ENCODE results near the gene VWCE.

The VWCE gene, protein sequence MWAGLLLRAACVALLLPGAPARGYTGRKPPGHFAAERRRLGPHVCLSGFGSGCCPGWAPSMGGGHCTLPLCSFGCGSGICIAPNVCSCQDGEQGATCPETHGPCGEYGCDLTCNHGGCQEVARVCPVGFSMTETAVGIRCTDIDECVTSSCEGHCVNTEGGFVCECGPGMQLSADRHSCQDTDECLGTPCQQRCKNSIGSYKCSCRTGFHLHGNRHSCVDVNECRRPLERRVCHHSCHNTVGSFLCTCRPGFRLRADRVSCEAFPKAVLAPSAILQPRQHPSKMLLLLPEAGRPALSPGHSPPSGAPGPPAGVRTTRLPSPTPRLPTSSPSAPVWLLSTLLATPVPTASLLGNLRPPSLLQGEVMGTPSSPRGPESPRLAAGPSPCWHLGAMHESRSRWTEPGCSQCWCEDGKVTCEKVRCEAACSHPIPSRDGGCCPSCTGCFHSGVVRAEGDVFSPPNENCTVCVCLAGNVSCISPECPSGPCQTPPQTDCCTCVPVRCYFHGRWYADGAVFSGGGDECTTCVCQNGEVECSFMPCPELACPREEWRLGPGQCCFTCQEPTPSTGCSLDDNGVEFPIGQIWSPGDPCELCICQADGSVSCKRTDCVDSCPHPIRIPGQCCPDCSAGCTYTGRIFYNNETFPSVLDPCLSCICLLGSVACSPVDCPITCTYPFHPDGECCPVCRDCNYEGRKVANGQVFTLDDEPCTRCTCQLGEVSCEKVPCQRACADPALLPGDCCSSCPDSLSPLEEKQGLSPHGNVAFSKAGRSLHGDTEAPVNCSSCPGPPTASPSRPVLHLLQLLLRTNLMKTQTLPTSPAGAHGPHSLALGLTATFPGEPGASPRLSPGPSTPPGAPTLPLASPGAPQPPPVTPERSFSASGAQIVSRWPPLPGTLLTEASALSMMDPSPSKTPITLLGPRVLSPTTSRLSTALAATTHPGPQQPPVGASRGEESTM

DNA sequence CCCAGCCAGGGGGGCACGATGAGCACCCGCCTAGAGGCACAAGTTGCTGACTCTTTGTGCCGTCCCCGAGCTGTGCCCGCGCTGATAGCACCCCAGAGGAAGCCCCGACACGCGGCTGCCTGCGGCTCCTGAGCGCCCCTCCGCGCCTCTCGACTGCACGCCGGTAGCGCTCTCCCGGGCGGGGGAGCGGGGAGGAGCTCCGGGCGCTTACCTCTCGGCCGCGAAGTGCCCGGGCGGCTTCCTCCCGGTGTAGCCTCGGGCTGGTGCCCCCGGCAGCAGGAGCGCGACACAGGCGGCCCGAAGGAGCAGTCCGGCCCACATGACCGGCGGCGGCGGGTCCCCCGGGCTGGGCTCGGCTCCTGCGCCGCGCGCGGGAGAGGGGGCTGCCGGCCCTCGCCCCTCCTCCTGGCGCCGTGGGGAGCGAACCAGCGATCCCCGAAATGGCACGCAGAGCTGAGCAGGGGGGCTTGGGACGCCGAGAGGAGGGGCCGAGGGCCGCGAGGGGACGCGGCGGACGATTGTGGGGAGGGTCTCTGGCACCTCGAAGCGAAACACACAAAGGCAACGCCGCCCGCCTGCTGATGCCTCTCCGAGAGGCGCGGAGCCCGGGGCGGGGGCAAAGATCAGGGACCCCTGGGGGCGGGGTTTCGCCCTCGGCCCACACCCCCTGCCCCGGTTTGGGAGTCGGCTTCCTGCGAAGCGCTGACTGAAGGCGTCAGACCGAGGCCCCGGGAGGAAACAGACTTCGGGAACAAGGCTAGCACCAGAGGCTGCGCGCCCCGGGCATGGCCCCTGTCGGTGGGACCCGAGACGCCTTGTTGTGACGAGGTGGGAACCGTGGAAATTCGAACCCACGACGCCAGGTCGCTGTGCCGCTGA is at the start of gene VWCE:
TSS of gene VWCE (minus strand) at position 600 of the 879 bp plus-strand sequence. CDS start at position 321, 279 bp downstream.
- Histone ChIP-seq H3K9ac (ENCODE audit: low read depth, low read length) (peak within 1 kb of the TSS; percentile 89), H3K36me3 (ENCODE audit: control insufficient read depth, insufficient read depth, low read length) (peaks cover 32% of the 10 kb centered on the region), H3K27ac (ENCODE audit: low read depth, low read length) (peak within 1 kb of the TSS; percentile 55), H3K4me1 (ENCODE audit: control insufficient read depth, insufficient read depth, low read length) (peaks cover 17% of the 10 kb centered on the region; the same call in 1 of the 2 replicates), H3K27me3 (ENCODE audit: control insufficient read depth, insufficient read depth, low read length) (peaks cover 11% of the 10 kb centered on the region), H3K9me3 (ENCODE audit: control insufficient read depth, insufficient read depth, low read length) (no peaks in the 10 kb centered on the region), H3K4me3 (ENCODE audit: low read depth, low read length) (peak within 1 kb of the TSS; percentile 91)

GRCh38 chr11:61343792-61344745 is 49.0 kb upstream of the VWCE start:
- H3K4me3 ChIP-seq (ENCODE audit: low read depth, low read length): no peak overlapping the region
- no peaks in the 10 kb centered on the region for H3K4me1 ChIP-seq (ENCODE audit: control insufficient read depth, insufficient read depth, low read length)
- H3K27me3 ChIP-seq (ENCODE audit: control insufficient read depth, insufficient read depth, low read length): no peaks in the 10 kb centered on the region
- H3K36me3 ChIP-seq (ENCODE audit: control insufficient read depth, insufficient read depth, low read length): peaks cover 18% of the 10 kb centered on the region
- H3K9me3 ChIP-seq (ENCODE audit: control insufficient read depth, insufficient read depth, low read length): no peaks in the 10 kb centered on the region
- no peak overlapping the region for H3K27ac ChIP-seq (ENCODE audit: low read depth, low read length)
- H3K9ac ChIP-seq (ENCODE audit: low read depth, low read length): no peak overlapping the region

DNA sequence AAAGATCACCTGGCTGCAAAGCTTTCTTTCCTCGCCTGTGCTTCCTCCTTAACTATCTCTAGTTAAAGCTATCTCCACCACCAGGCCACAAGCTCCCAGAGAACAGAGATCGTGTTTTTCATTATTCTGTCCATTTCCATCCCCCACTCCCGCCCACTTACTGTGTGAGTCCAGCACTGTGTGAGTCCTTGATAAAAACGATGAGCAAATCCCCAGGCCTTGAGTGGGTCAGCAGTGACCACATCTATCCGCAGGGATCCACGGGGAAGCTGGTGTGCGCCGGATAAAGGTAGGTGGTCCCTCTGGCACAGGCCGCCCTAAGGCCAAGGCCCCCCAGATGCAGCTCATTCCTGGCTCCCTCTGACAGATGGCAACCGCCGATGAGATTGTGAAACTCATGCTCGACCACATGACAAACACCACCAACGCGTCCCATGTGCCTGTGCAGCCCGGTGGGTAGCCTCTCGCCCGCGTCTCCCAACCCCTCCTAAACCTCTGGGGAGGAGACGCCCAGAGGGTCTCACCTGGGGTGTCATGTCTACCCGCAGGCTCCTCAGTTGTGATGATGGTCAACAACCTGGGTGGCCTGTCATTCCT is 47.2 kb upstream of the VWCE start:
- Histone ChIP-seq H3K36me3 (ENCODE audit: control insufficient read depth, insufficient read depth, low read length) (peaks cover 8% of the 10 kb centered on the region; the same call in 1 of the 2 replicates), H3K4me1 (ENCODE audit: control insufficient read depth, insufficient read depth, low read length) (no peaks in the 10 kb centered on the region), H3K9ac (ENCODE audit: low read depth, low read length) (no peak overlapping the region), H3K27ac (ENCODE audit: low read depth, low read length) (no peak overlapping the region), H3K27me3 (ENCODE audit: control insufficient read depth, insufficient read depth, low read length) (no peaks in the 10 kb centered on the region), H3K9me3 (ENCODE audit: control insufficient read depth, insufficient read depth, low read length) (no peaks in the 10 kb centered on the region), H3K4me3 (ENCODE audit: low read depth, low read length) (no peak overlapping the region)

DNA sequence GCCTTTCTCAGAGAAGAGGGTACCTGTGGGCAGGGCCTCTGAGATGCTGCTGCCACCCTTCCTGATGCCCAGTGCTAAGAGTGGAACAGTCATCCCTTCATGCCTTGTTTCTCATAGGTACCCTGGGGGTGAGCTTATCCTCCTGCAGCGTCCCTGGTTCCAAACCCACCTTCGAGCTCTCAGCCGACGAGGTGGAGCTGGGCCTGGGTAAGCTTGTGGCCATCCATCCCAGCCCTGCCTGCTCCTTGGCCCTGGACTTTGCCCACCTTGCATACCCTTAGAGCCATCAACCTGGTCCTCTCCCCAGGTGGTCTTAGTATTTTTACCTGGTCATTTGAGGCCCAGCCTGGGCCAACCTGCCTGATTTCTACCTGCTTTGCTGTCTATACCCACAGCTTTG is 46.6 kb upstream of the VWCE start:
- Histone ChIP-seq H3K4me3 (ENCODE audit: low read depth, low read length) (no peak overlapping the region), H3K9me3 (ENCODE audit: control insufficient read depth, insufficient read depth, low read length) (no peaks in the 10 kb centered on the region), H3K27ac (ENCODE audit: low read depth, low read length) (no peak overlapping the region), H3K36me3 (ENCODE audit: control insufficient read depth, insufficient read depth, low read length) (peaks cover 8% of the 10 kb centered on the region; the same call in 1 of the 2 replicates), H3K9ac (ENCODE audit: low read depth, low read length) (no peak overlapping the region), H3K27me3 (ENCODE audit: control insufficient read depth, insufficient read depth, low read length) (no peaks in the 10 kb centered on the region), H3K4me1 (ENCODE audit: control insufficient read depth, insufficient read depth, low read length) (no peaks in the 10 kb centered on the region)

DNA sequence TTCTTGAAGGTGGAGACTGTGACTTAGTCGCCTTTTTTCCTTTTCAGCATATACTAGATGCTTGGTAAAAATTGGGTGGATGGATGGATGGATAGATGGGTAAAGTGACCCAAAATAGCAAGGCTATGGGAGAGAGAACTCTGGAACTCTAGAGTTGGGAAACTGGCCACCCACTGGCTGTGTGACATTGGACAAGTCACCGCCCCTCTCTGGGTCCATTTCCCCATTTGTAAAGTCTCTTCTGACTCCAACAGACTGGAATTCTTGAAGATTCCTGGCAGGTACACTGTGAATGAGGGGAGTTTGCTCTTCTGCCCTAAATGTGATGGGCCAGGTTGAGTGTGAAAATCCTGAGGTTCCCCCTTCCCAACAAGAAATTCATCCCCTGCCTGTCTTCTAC is 45.9 kb upstream of the VWCE start:
- Histone ChIP-seq H3K4me1 (ENCODE audit: control insufficient read depth, insufficient read depth, low read length) (peaks cover 4% of the 10 kb centered on the region; the same call in 1 of the 2 replicates), H3K36me3 (ENCODE audit: control insufficient read depth, insufficient read depth, low read length) (peaks cover 8% of the 10 kb centered on the region; the same call in 1 of the 2 replicates)

DNA sequence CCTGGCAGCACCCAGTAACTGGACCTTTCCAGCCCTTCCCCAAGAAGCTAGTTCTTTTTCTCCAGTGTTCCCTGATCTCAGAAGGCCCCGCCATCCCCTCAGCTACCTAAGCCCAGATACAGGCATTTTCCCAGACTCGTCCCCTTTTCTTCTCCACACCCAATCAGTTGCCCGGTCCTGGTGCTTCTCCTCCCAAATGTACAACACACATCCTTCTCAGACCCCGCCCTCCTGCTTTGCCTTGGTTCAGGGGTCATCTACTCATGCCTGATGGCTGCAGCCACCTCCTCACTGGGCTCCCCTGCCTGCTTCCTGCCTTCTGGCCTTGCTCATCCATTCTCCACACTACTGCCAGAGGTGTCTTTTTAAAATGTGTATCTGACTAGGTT is 44.4 kb upstream of the VWCE start:
- peaks cover 13% of the 10 kb centered on the region for H3K4me1 ChIP-seq (ENCODE audit: control insufficient read depth, insufficient read depth, low read length)
- no peak overlapping the region for H3K9ac ChIP-seq (ENCODE audit: low read depth, low read length)
- peaks cover 5% of the 10 kb centered on the region; the same call in 1 of the 2 replicates for H3K36me3 ChIP-seq (ENCODE audit: control insufficient read depth, insufficient read depth, low read length)
- H3K27ac ChIP-seq (ENCODE audit: low read depth, low read length): no peak overlapping the region
- H3K27me3 ChIP-seq (ENCODE audit: control insufficient read depth, insufficient read depth, low read length): no peaks in the 10 kb centered on the region
- no peak overlapping the region for H3K4me3 ChIP-seq (ENCODE audit: low read depth, low read length)
- H3K9me3 ChIP-seq (ENCODE audit: control insufficient read depth, insufficient read depth, low read length): no peaks in the 10 kb centered on the region

More for the DNA sequence above, 45.9 kb upstream of the VWCE start:
- no peak overlapping the region for H3K27ac ChIP-seq (ENCODE audit: low read depth, low read length)
- H3K9ac ChIP-seq (ENCODE audit: low read depth, low read length): no peak overlapping the region
- no peaks in the 10 kb centered on the region for H3K9me3 ChIP-seq (ENCODE audit: control insufficient read depth, insufficient read depth, low read length)
- H3K4me3 ChIP-seq (ENCODE audit: low read depth, low read length): no peak overlapping the region
- no peaks in the 10 kb centered on the region for H3K27me3 ChIP-seq (ENCODE audit: control insufficient read depth, insufficient read depth, low read length)

- H3K27ac ChIP-seq (ENCODE audit: low read depth, low read length): no peak overlapping the region
- H3K9me3 ChIP-seq (ENCODE audit: control insufficient read depth, insufficient read depth, low read length): no peaks in the 10 kb centered on the region
- peaks cover 3% of the 10 kb centered on the region; the same call in 1 of the 2 replicates for H3K36me3 ChIP-seq (ENCODE audit: control insufficient read depth, insufficient read depth, low read length)
- H3K27me3 ChIP-seq (ENCODE audit: control insufficient read depth, insufficient read depth, low read length): no peaks in the 10 kb centered on the region
- no peak overlapping the region for H3K4me3 ChIP-seq (ENCODE audit: low read depth, low read length)
- H3K9ac ChIP-seq (ENCODE audit: low read depth, low read length): no peak overlapping the region
- H3K4me1 ChIP-seq (ENCODE audit: control insufficient read depth, insufficient read depth, low read length): peaks cover 14% of the 10 kb centered on the region
Observed at GRCh38 chr11:61338783-61339489, 43.8 kb upstream of the VWCE start.

DNA sequence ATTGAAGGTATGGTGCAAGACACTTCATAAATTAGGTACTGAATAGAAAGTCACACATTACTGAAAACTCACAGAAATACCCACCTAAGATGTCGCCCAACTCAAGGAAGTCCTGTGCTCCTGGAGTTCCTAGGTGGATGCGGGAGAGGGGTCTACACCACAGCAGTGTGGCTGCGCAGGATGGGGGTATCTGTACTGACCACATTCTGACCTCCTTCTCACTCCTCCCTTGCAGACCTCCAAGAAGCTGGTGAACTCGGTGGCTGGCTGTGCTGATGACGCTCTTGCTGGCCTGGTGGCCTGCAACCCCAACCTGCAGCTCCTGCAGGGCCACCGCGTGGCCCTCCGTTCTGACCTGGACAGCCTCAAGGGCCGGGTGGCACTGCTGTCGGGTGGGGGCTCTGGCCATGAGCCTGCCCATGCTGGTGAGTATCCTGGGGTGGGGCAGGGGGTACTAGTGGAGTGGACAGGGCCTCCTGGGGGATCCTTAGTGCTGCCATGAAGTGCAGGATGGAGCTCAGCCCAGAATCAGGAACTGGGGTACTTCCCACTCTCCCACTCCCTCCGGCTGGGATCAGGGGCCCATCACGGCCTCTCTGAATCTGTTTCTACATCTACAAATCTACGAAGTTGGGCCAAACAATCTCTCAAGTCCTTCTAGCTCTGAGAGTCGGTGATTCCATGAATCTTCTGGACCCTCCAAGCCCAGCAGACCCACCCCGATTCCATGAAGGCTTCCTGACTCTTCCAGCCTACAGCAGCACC is 42.8 kb upstream of the VWCE start:
- peaks cover 18% of the 10 kb centered on the region for H3K4me1 ChIP-seq (ENCODE audit: control insufficient read depth, insufficient read depth, low read length)

More for the DNA sequence above, 42.8 kb upstream of the VWCE start:
- no peaks in the 10 kb centered on the region for H3K9me3 ChIP-seq (ENCODE audit: control insufficient read depth, insufficient read depth, low read length)
- H3K36me3 ChIP-seq (ENCODE audit: control insufficient read depth, insufficient read depth, low read length): peaks cover 3% of the 10 kb centered on the region; the same call in 1 of the 2 replicates
- no peaks in the 10 kb centered on the region for H3K27me3 ChIP-seq (ENCODE audit: control insufficient read depth, insufficient read depth, low read length)
- H3K27ac ChIP-seq (ENCODE audit: low read depth, low read length): no peak overlapping the region
- no peak overlapping the region for H3K9ac ChIP-seq (ENCODE audit: low read depth, low read length)
- no peak overlapping the region for H3K4me3 ChIP-seq (ENCODE audit: low read depth, low read length)
